HepG2 (cell line): Measurements from ENCODE around the gene RAMAC. TPM values are rescaled to one million over a fixed set of nuclear protein-coding genes. Genes with fewer than 3 reads are reported as not detected.

Experiments used
- AHR ChIP-seq: IDR thresholded peaks from 2 replicates; pipeline ENCODE4 v1.6.1; 2018; ENCODE audit warnings: missing genetic modification reagents, missing compliant biosample characterization
- CBX2 ChIP-seq, 2 experiments: fragments of 200-600 bp in 1 of 2; sonication (generic); formaldehyde crosslinking in 1 of 2; IDR thresholded peaks; 2 replicates each; pipeline versions ENCODE4 v1.7.0 to v1.8.1; 2018 to 2022; ENCODE audit warnings: low read depth in 2 of 2, low read length in 1 of 2, mild to moderate bottlenecking in 1 of 2, missing genetic modification reagents in 1 of 2
- CEBPZ ChIP-seq: IDR thresholded peaks from 2 replicates; pipeline ENCODE4 v1.6.1; 2012; ENCODE audit warnings: low read length, improper control_type of control experiment
- MED8 ChIP-seq: sonication (generic); formaldehyde crosslinking; IDR thresholded peaks from 2 replicates; pipeline ENCODE4 v1.8.1; 2023; ENCODE audit warnings: mild to moderate bottlenecking, missing genetic modification reagents; ENCODE audit not compliant: insufficient replicate concordance
- MEIS1 ChIP-seq: sonication (generic); formaldehyde crosslinking; IDR thresholded peaks from 2 replicates; pipeline ENCODE4 v1.9.0; 2021; ENCODE audit warnings: mild to moderate bottlenecking, missing genetic modification reagents, moderate library complexity, borderline replicate concordance
- MIXL1 ChIP-seq: IDR thresholded peaks from 2 replicates; pipeline ENCODE4 v1.6.1; 2016
- PRDM15 ChIP-seq: sonication (generic); formaldehyde crosslinking; IDR thresholded peaks from 2 replicates; pipeline ENCODE4 v1.4.0; 2020; ENCODE audit warnings: missing genetic modification reagents
- SKIL ChIP-seq: sonication (generic); formaldehyde crosslinking; IDR thresholded peaks from 2 replicates; pipeline ENCODE4 v1.8.0; 2022; ENCODE audit warnings: missing genetic modification reagents, mild to moderate bottlenecking, moderate library complexity, borderline replicate concordance
- SNAPC2 ChIP-seq: sonication (generic); formaldehyde crosslinking; IDR thresholded peaks from 2 replicates; pipeline ENCODE4 v1.8.1; 2022; ENCODE audit warnings: mild to moderate bottlenecking, missing genetic modification reagents
- ZBTB20 ChIP-seq: sonication (generic); formaldehyde crosslinking; IDR thresholded peaks from 2 replicates; pipeline ENCODE4 v1.8.1; 2023; ENCODE audit warnings: missing genetic modification reagents, low read depth, mild to moderate bottlenecking, borderline replicate concordance
- ZNF501 ChIP-seq: sonication (generic); formaldehyde crosslinking; IDR thresholded peaks from 2 replicates; pipeline ENCODE4 v1.5.1; 2020; ENCODE audit warnings: mild to moderate bottlenecking, moderate library complexity, missing genetic modification reagents
- ZNF546 ChIP-seq: sonication (generic); formaldehyde crosslinking; conservative IDR thresholded peaks from 2 replicates; pipeline ENCODE4 v1.8.1; 2023; ENCODE audit warnings: mild to moderate bottlenecking, missing genetic modification reagents
- ZNF572 ChIP-seq: sonication (generic); formaldehyde crosslinking; IDR thresholded peaks from 2 replicates; pipeline ENCODE4 v1.5.1; 2020; ENCODE audit warnings: mild to moderate bottlenecking, missing genetic modification reagents
- ZNF709 ChIP-seq: sonication (generic); formaldehyde crosslinking; IDR thresholded peaks from 2 replicates; pipeline ENCODE4 v1.5.0; 2020; ENCODE audit warnings: mild to moderate bottlenecking, missing genetic modification reagents
- ZNF724P ChIP-seq: sonication (generic); formaldehyde crosslinking; IDR thresholded peaks from 2 replicates; pipeline ENCODE4 v1.8.0; 2022; ENCODE audit warnings: missing genetic modification reagents, borderline replicate concordance
- ZNF841 ChIP-seq: sonication (generic); formaldehyde crosslinking; IDR thresholded peaks from 2 replicates; pipeline ENCODE4 v1.8.1; 2023; ENCODE audit warnings: missing genetic modification reagents, borderline replicate concordance
- ZZZ3 ChIP-seq: sonication (generic); formaldehyde crosslinking; IDR thresholded peaks from 2 replicates; pipeline ENCODE4 v1.4.0; 2020; ENCODE audit warnings: missing genetic modification reagents, mild to moderate bottlenecking, borderline replicate concordance
- polyA plus RNA-seq, 8 experiments: library from polyadenylated mRNA; depleted of rRNA in 3 of 8; stranded (reverse) in 7 of 8; unstranded in 1 of 8; fragments of >200 nt; fragmentation: Illumina TruSeq in 4 of 8; extraction: Trizol in 4 of 8; gene quantifications; 2 replicates each; pipeline versions ENCODE4 v1.2.1 to v1.2.3, GENCODE V29; 2011 to 2016; ENCODE audit warnings: low read depth in 4 of 8, missing spikeins in 1 of 8, mixed read lengths in 1 of 8; ENCODE audit not compliant: insufficient read depth in 1 of 8
- total RNA-seq, 5 experiments: library from RNA; depleted of rRNA; stranded (reverse); fragments of >200 nt; fragmentation: Illumina TruSeq; extraction: Trizol; gene quantifications; 2 replicates each; pipeline ENCODE4 v1.2.3, GENCODE V29; 2016; ENCODE audit warnings: low read depth in 1 of 5

The RAMAC gene
- total and polyA plus RNA-seq, 2 of the 13 experiments (the other 11 are each of a cell fraction or from before 2014, with no cell fraction given) = 22.2 to 45.9 TPM

- TF ChIP-seq SKIL (CRISPR knock-in tag) = peak; percentile 53
- 0 out of 2 replicates have a peak, but pooled peaks have one; percentile 26 for TF ChIP-seq PRDM15 (CRISPR knock-in tag)
- no peak for TF ChIP-seq ZBTB20
- TF ChIP-seq ZNF572 (CRISPR knock-in tag) = no peak
- TF ChIP-seq ZNF841 (CRISPR knock-in tag) = peak; percentile 80; the same call in 1 of the 2 replicates
- TF ChIP-seq AHR = peak; percentile 91
- TF ChIP-seq SNAPC2 (CRISPR knock-in tag) = peak; percentile 54; the same call in 1 of the 2 replicates
- peak; percentile 96 for TF ChIP-seq ZNF709 (CRISPR knock-in tag)
- TF ChIP-seq ZNF724P (CRISPR knock-in tag) = peak; percentile 65; the same call in 1 of the 2 replicates
- no peak for TF ChIP-seq MEIS1 (CRISPR knock-in tag)
- no peak for TF ChIP-seq CBX2 (IDR thresholded peaks at IDR 0.05; ENCODE audit: low read depth, low read length)
- 0 out of 2 replicates have a peak, but pooled peaks have one; percentile 73 for TF ChIP-seq CBX2 (CRISPR knock-in tag; IDR thresholded peaks at IDR 0.05; ENCODE audit: low read depth)
- TF ChIP-seq ZZZ3 = no peak; the same call in 1 of the 2 replicates
- peak; percentile 74 for TF ChIP-seq ZNF501
- TF ChIP-seq MED8 = peak; percentile 69
- TF ChIP-seq ZNF546 = peak; percentile 92
- 0 out of 2 replicates have a peak, but pooled peaks have one; percentile 35 for TF ChIP-seq MIXL1 (CRISPR knock-in tag)
- TF ChIP-seq CEBPZ = no peak
These were observed at the start of gene RAMAC (continued) for GRCh38 chr15:82985688-82986441.
